GM19467 (cell line): ENCODE measurements around the gene NET1.

ENCODE experiments used
- ATAC-seq: cut with Tn5 transposase; IDR thresholded peaks from one replicate; pipeline ENCODE4 v1.9.1; 2021; ENCODE audit warnings: mild to moderate bottlenecking, moderate library complexity; ENCODE audit not compliant: unreplicated experiment

Gene NET1

GRCh38 chr10:5442065-5442989 is 30.0 kb downstream of the NET1 start:
- ATAC-seq = no peak

- peak; percentile 25 for ATAC-seq
Observed at GRCh38 chr10:5442990-5443370, 30.6 kb downstream of the NET1 start.

- ATAC-seq = peak; percentile 74
Observed at GRCh38 chr10:5443429-5443828, 31.1 kb downstream of the NET1 start.

GRCh38 chr10:5445006-5445405 is 32.6 kb downstream of the NET1 start:
- ATAC-seq = no peak

GRCh38 chr10:5446390-5446926 is 34.1 kb downstream of the NET1 start:
- peak; percentile 43 for ATAC-seq

GRCh38 chr10:5447056-5447455 is 34.7 kb downstream of the NET1 start:
- no peak for ATAC-seq

GRCh38 chr10:5447611-5448071 is 35.3 kb downstream of the NET1 start:
- peak; percentile 44 for ATAC-seq

- no peak for ATAC-seq
Observed at GRCh38 chr10:5448333-5449001, 36.1 kb downstream of the NET1 start.

- ATAC-seq = no peak
Observed at GRCh38 chr10:5449227-5449626, 36.9 kb downstream of the NET1 start.

GRCh38 chr10:5449823-5450222 is 37.5 kb downstream of the NET1 start:
- ATAC-seq = no peak

GRCh38 chr10:5450605-5451384 is 38.4 kb downstream of the NET1 start:
- no peak for ATAC-seq

- ATAC-seq = no peak
Observed at GRCh38 chr10:5453749-5454489, 41.6 kb downstream of the NET1 start.

- ATAC-seq = no peak
Observed at GRCh38 chr10:5456563-5456962, 44.2 kb downstream of the NET1 start.

GRCh38 chr10:5457741-5458140 is 45.4 kb downstream of the NET1 start:
- ATAC-seq = no peak

GRCh38 chr10:5458425-5458824 is 46.1 kb downstream of the NET1 start:
- no peak for ATAC-seq

- no peak for ATAC-seq
Observed at GRCh38 chr10:5458949-5459747, 46.8 kb downstream of the NET1 start.

- ATAC-seq = no peak
Observed at GRCh38 chr10:5460468-5461202, 48.3 kb downstream of the NET1 start.

- ATAC-seq = no peak
Observed at GRCh38 chr10:5461203-5461588, 48.8 kb downstream of the NET1 start.
